ENCODE measurements around the gene TLX2.

DNA sequence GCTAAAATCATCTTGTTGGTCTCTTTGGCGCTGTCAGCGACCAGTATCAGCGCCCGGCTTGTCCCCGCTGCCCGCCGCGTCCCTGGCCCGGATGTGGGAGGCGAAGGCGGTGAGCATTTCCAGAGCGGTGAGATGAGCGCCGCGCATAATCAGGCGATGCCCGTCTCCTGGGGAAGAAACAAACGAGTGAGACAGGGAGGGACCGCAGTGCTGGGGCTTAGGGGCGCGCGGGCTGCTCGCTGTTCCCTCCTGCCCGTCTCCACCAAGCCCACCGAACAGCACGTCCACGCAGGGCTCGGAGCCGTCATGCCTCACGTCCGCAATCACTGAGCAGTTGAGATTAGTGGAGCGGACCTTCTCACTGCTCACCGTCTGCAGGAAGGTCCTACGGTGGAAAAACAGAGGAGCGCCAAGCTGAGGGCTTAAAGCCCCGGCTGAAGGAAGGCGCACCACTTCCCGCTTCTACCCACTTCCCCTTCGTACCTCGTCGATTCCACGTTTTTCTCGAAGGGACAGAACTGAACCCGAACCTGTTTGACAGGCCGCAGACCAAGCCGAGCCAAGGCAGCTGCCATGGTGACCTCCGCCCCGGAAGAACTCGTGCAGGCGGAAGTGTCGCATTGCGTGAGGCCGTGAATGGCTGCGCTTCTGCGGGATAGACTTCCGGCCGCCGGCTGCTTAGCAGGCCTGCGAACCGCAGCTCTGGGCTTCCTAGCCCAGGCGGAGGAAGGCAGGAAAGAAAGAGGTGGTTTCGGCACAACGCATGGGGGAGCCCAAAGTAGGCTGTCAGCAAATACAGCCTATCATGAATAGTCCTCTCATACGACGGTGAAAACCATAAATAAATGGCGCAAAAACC is 41.9 kb upstream of the TLX2 start, which contains the start of gene MRPL53:
- TF ChIP-seq, protein P1, sequence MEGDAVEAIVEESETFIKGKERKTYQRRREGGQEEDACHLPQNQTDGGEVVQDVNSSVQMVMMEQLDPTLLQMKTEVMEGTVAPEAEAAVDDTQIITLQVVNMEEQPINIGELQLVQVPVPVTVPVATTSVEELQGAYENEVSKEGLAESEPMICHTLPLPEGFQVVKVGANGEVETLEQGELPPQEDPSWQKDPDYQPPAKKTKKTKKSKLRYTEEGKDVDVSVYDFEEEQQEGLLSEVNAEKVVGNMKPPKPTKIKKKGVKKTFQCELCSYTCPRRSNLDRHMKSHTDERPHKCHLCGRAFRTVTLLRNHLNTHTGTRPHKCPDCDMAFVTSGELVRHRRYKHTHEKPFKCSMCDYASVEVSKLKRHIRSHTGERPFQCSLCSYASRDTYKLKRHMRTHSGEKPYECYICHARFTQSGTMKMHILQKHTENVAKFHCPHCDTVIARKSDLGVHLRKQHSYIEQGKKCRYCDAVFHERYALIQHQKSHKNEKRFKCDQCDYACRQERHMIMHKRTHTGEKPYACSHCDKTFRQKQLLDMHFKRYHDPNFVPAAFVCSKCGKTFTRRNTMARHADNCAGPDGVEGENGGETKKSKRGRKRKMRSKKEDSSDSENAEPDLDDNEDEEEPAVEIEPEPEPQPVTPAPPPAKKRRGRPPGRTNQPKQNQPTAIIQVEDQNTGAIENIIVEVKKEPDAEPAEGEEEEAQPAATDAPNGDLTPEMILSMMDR (IDR thresholded peaks at IDR 0.05) = no peak
- no peak for TF ChIP-seq POLR2A (IDR thresholded peaks at IDR 0.05)

Measured in lower leg skin (tissue), 3 donors.